Hematopoietic multipotent progenitor cell treated with erythropoietin and hydrocortisone succinate and interleukin-3 and kit ligand, for 8 days (in vitro differentiated cells): Measurements from ENCODE around the gene PDE4B.

Source experiments
- DNase-seq: peaks from one replicate; pipeline ENCODE4 v3.0.0-alpha.2; 2015

PDE4B gene

GRCh38 chr1:65890201-65890843 is 97.6 kb downstream of the PDE4B start:
- DNase-seq = no peak

GRCh38 chr1:65894738-65895605 is 102.3 kb downstream of the PDE4B start:
- DNase-seq = no peak

- no peak for DNase-seq
Measured at GRCh38 chr1:65896721-65897120, 104.0 kb downstream of the PDE4B start.

GRCh38 chr1:65897485-65897884 is 104.8 kb downstream of the PDE4B start:
- DNase-seq = no peak

GRCh38 chr1:65904681-65905083 is 112.0 kb downstream of the PDE4B start:
- DNase-seq = peak; percentile 71

GRCh38 chr1:65910432-65910831 is 117.7 kb downstream of the PDE4B start:
- DNase-seq = no peak

GRCh38 chr1:65911679-65912078 is 119.0 kb downstream of the PDE4B start:
- DNase-seq = no peak

- no peak for DNase-seq
Measured at GRCh38 chr1:65918564-65918963, 125.9 kb downstream of the PDE4B start.

- no peak for DNase-seq
Measured at GRCh38 chr1:65921446-65921845, 128.8 kb downstream of the PDE4B start.

GRCh38 chr1:65924471-65924870 is 131.8 kb downstream of the PDE4B start:
- no peak for DNase-seq

- DNase-seq = no peak
Measured at GRCh38 chr1:65938506-65938905, 145.8 kb downstream of the PDE4B start.

- DNase-seq = no peak
Measured at GRCh38 chr1:65939191-65939590, 146.5 kb downstream of the PDE4B start.

- DNase-seq = no peak
Measured at GRCh38 chr1:65939636-65940035, 146.9 kb downstream of the PDE4B start.

GRCh38 chr1:65940126-65940525 is 147.4 kb downstream of the PDE4B start:
- no peak for DNase-seq

- no peak for DNase-seq
Measured at GRCh38 chr1:65942476-65942875, 149.8 kb downstream of the PDE4B start.

GRCh38 chr1:65946376-65946775 is 153.7 kb downstream of the PDE4B start:
- no peak for DNase-seq

GRCh38 chr1:65946960-65947359 is 154.3 kb downstream of the PDE4B start:
- DNase-seq = no peak

GRCh38 chr1:65948609-65949229 is 156.0 kb downstream of the PDE4B start:
- DNase-seq = no peak

- DNase-seq = no peak
Measured at GRCh38 chr1:65949230-65949626, 156.5 kb downstream of the PDE4B start.

- no peak for DNase-seq
Measured at GRCh38 chr1:65949933-65950332, 157.2 kb downstream of the PDE4B start.

- DNase-seq = no peak
Measured at GRCh38 chr1:65952696-65953095, 160.0 kb downstream of the PDE4B start.

GRCh38 chr1:65953170-65953569 is 160.5 kb downstream of the PDE4B start:
- no peak for DNase-seq

GRCh38 chr1:65955071-65955470 is 162.4 kb downstream of the PDE4B start:
- no peak for DNase-seq

GRCh38 chr1:65955503-65955902 is 162.8 kb downstream of the PDE4B start:
- DNase-seq = no peak
